GM19397 (cell line): ENCODE results near the gene DARS1.

Source experiments
- ATAC-seq: cut with Tn5 transposase; IDR thresholded peaks from one replicate; pipeline ENCODE4 v1.9.1; 2021; ENCODE audit warnings: mild to moderate bottlenecking, moderate library complexity; ENCODE audit not compliant: unreplicated experiment

Gene DARS1

DNA sequence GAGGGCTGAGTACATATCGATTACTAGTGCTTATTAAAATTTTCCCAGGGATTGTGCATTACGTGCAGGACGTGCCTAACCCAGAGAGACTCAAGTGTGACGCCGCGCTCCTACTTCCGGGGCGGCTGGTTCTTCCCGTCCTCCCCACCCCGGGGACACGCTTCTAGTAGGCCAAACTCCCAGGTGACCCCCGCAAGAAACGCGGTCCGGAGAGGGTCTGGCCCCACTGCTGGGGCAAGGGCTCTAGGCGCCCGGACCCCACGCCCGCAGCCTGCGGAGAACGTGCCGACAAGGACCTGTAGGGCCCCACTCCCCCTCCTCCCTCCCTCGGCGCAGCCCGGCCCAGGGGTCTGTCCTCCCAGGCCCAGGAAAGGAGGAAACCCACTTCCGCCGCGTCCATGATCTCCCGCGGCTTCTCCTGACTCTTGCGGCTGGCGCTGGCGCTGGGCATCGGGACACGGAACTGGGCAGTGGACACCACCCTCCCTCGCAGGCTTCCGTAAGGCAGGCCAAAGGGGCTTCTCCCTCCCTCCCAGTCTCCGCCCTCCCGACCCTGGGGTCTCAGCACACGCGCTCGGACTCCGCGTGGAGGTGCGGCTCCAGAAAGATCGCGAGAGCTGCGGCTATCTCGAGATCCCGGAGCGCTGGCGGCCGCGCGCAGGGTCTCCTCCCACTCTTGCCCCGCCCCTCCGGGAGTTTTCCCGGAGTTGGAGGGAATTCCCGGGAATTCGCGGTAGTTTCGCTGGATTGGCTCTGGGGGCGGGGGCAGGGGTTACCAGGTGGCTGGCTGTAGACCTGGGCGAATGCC, at the start of gene DARS1:
Gene DARS1, minus strand, starts transcription at position 609 of the 808 bp plus-strand sequence. Its CDS starts 158 bp downstream, at position 451.
- peak; percentile 90 for ATAC-seq

DNA sequence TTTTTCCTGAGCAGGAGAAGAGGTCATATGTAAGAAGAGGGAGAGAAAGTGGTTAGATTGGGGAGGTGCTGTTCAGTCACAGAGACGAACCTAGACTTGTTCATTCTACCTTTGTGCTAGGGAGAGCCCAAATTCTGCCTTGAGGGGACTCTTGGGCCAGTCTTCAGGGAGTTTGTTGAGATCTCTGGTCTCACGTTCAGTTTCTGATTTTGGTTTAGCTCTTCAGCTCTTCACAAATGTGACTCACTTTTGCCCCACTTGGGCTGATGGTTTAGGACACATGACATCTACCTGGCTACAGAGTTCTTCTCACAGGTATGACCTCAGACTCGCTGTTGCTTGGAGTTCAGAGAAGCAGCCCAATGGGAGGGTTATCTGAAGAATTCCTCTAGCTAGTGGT, 49.2 kb upstream of the DARS1 start:
- ATAC-seq: no peak

DNA sequence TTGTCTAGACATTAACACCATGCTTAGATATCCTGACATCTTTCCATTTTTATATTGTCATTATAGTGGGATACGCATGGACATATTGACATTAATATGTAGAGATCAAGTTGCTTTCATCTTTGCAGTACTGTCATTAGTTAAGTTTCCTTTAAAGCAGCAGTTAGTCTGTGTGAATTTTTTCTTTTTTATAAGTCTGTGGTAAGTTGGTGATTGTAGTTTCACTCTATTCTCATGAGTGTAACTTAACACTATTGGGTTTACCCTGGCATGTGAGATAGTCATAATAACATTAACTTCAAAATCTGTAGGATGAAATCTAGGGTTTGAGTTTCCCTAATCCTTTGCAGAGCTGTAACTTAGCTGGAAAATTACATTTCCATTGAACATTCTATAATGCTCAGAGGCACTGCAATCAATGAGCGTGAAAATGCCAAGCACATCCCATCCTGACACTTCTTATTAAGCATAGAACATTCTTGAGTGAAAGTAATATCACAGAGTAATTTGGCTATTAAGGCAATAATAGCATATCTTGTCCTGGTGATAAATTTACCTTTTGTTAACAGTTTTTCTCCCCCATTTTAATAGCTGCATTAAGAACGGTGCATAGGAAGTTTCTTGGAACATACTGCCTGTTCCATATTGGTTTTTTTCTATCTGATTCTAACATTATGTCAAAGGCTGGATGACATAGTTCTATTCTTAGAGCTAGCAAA, 47.5 kb upstream of the DARS1 start:
- ATAC-seq: no peak

DNA sequence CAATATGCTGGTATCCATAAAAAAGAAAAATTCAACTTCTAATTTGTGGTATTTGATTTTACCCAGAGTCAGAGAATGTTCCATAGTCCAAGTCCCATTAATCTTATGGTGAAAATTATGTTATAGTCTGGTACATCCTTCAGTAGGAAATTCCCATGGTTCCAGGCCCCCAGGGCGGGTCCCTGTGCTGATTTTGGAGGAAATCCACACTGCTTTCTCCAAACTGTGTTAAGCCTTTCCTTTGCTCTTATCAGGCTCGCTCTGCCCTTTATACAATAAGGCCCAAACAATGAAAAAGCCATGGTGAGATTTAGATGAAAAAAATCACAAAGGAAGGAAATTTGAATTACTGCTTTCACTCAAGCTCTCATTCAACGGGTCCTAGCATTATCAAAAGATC, 46.8 kb upstream of the DARS1 start:
- ATAC-seq: no peak

DNA sequence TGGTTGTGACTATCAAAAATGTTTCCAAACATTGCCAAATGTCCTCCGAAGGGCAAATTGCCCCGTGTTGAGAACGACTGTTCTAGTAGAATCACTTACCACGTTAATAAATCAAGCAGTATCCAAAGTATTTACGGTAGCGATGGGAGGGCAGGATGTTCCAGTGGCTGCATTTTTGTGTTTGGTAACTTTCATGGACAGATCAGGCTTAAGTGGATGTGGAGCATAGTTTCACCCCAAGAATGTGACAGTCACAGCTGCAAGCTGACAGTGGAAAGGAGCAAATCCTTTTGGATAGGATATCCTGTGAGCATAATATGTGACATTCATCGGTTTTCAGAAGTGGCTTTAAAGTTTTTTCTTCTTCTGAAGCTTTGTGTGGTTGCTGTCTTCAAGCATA, 46.3 kb upstream of the DARS1 start:
- no peak for ATAC-seq

DNA sequence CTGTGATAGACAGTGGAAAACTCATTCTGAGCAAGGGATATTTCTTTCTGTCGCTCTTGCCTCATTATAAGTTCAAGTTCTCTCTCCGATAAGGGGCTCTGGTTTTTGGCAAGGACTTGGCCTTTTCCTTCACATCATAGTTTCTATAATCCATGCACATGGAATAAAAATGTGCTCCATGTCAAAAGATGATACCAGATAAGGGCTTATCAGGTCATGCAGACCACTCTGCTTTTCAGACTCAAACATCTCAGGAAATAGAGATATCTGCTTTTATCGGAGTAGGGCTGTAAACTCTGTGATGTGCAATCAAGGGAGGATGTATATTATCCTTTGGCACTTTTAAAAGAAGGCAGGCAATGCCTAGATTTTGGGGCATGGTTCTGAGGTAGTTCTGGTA, 45.0 kb upstream of the DARS1 start:
- no peak for ATAC-seq

DNA sequence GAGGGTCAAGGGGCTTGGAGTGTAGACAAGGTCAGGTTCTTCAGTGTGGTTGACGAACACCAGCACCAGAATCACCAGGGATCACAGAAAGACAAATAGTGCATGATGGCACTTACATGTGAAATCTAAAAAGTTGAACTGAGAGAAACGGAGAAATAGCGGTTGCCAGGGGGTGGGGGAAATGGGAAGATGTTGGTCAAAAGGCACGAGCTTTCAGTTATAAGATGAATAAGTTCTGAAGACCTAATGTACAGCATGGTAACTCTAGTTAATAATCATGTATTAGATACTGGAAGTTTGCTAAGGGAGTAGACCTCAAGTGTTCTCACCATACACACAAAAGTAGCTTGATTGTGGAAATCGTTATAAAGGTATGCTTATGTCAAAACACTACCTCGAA, 43.7 kb upstream of the DARS1 start:
- ATAC-seq: peak; percentile 64

DNA sequence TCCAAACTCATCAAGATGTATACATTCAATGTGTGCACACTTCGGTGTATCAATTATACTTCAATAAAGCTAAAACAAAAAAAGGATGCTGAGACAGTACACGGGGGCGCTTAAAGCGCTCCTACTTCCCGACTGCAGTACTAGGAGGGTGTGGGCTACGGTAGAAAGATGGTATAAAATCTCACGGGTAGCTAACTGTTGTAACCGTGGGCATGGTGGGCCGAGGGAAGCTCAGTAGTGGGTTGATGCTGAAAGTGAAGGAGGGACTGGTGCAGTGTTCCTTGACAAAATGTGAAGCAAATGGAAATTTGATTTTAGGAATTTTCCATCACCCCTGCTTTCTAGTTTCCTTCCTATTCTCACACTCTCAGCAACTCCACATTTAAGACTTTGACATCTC, 42.6 kb upstream of the DARS1 start:
- ATAC-seq: no peak

DNA sequence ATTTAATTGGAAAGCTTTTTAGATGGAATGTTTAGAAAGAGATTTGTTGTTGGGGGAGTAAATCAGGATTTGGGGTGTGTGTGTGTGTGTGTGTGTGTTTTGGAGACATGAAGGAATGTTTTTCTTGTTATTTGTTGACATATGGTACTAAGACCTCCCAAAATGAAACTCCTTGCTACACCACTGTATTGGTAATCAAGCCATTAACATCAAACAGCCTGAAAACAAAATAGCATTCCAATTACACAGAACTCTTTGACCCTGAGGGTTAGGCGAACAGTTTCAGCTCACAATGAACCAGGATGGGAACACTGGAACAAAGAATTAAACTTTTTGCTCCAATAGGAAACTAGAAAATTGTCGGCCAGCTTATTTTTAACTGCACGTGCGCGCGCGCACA, 41.7 kb upstream of the DARS1 start:
- no peak for ATAC-seq

DNA sequence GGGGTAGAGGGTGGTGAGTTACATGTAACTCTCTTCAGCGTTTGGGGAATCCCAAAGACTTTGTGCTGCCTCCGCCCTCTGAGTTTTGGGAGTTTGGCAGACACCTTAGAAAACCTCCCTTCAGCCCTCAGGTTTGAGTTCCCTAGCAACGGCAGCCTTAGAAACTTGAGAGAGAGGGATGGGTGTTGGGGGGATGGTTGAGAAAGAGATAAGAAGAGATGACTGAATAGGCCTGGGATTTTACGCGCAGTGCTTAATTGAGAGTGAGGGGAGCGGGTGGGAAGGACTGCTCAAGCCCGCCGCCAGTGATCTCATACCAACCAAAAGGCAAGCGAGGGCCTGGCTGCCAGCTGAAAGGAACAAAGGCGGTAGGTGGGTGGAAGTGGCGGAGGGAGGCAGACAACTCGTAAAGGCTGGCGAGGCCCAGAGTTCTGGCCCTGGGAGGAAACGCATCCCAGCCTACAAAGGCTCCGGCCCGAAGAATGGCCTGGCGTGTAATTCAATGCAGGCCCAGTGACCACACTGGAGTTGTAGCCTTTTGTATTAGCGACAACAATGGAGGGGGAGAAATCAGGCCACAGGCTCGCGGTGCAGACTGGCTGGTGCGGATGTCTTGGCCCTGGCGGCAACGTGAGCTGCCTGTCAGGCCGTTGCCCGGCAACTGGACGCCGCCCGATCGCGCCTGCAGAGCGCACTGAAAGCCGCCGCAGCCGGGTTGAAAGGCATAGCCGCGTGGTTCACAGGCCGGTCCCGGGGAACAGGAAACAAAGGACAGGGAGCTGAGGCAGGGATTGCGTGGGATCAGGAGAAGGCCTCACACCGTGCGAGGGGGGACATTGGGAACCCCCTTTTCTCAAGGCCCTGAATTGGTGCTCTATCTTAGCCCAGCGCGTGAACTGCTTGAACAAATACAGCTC, 39.9 kb upstream of the DARS1 start:
- ATAC-seq: no peak

DNA sequence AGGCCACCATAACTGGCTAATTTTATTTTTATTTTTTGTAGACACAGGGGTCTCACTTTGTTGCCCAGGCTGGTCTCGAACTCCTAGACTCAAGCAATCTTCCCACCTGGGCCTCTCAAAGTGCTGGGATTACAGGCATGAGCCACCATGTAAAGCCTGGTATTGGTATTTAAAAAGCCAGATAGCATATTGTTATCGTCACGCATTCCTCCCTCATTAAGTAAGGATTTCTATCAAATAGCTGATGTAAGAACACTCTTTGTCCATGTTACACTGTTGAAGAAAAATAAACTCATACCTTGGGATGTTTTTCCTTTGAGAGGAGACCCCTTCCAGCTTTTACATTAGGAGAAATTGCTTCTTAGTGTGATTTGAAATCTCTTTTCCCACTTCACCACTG, 39.2 kb upstream of the DARS1 start:
- ATAC-seq: no peak

DNA sequence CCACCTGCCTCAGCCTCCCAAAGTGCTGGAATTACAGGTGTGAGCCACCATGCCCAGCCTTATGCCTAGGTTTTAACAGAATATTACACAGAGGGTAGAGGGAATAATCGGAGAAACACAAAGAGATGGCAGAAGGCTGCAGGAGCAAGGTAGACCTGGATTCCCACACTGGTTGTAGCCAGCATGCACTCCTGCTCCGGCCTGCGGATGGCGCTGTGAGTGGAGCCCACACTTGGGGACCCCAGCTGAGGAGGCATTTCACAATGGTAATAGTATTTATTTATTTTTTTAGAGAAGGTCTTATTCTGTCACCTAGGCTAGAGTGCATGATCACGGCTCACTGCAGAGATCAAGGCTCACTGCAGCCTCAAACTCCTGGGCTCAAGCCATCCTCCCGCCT, 38.8 kb upstream of the DARS1 start:
- ATAC-seq: no peak

DNA sequence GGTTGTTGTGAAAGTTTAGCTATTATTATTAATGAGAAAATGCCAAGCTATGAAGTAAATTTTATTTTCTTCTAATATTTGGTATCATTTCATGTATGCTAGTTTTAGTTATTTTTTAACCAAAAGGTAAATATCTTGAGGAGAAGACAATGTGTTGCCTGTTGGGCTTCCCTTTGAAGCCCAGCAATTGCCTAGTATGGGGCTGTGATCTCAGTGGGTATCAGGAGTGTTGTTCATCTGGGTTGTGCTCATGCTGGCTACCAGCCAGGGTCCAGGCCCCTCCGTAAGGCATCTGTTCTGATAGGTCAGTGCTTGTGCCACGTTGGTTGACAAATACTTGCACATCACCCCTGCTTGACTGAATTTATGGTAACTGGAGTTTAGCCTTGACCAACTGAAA, 38.0 kb upstream of the DARS1 start:
- no peak for ATAC-seq

DNA sequence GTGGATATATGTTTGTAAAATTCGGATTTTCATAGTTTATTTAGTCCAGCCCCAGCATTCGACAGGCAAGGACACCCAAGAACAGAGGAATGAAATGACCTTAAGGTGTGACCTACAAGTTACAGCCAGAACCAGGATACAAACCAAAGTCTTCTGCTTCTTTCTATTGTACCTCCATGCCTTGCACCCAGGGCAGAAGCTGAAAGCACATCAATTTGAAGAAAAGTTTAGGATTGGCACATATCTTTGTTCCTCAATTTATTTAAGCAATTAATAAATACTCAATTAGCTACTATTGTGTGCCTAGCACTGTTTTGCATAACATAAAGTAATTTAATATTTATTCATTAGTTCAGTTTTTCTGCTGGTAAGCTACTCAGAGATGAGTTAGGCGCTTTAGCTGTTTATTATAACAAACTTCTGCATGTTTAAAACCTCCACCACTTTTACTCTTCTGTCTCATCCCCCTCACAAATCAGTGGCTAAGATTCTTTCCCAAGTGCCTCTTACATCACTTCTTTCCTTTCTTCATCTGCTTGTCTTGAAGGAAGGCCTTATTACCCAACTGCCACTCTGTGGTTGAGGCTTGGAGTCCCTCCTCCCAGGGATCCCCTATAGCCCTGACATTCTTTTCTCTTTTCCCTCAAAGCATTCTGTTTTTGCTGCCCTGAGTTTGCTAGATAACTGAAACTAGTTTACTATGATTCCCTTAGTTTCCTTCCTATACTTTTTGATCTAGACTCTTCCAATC, 37.1 kb upstream of the DARS1 start:
- ATAC-seq: no peak

DNA sequence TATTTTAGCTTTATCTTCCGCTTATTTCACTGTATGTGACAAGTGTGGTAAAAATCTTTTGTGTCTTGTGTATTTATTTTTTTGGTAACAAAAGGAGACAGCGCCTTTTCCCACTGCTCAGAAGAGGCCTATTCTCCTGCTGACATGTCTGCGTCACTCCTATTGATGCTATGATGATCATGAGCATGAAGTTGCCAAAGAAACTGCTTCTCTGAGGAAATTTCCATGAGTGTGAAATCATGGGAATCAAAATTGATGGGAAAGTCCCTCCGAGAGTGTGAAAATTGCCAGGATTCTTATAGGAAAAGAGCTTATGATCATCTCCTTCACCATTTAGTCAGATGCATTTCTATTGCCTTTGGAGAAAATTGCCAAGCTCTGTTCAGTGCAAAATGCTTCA, 36.5 kb upstream of the DARS1 start:
- no peak for ATAC-seq

DNA sequence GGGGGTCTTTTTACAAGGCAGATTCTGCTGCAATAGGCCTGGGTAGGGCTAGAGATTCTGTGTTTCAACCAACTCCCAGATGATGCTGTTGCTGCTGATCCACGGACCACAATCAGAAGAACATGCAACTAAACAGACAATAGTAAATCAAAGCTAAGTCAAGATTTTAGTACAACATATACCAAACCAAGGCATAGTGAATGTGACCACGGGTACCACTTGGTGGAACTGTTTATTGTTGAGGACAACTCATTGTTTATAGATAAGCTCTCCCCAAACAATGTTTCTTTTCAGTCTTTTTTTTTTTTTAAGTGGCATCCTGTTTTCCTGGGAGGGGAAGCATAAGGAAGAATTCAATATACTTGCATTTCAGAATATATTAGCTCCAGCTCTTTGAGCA, 36.0 kb upstream of the DARS1 start:
- no peak for ATAC-seq

DNA sequence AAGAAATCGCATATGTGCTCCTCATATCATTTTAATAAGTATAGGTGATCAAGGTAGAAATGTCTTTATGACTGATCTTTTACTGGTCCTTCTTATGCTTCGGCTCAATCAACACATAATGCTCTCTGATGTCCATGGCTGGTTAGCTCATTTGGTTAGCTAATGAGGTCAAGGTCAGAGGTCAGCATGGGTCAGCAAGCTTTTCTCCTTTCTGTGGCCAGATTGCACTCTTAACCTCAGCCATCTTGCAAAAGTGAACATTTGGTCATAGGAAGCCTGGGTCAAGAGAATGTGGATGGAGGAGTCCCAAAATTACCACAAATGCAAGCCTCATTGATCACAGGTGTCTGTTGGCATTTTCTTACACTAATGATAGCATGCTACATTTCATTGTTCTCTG, 35.4 kb upstream of the DARS1 start:
- no peak for ATAC-seq

DNA sequence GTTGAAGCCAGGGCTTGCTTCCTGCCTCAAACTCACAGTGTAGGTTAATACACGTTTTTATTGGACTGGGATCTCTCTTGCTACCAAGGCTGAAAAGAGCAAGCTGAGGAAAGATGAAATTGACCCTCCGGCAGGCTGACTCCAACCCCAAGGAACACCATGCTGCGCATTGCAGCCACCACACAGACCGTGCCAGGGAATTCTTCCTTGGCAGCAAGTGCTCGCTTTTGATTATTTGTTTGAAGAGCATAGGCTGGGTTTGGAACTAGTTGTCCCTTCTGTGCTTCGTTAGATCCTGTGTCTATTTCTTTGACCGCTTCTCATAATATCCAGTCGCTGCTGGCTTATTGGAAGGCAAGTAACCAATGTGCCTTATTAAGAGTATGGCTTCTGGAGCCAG, 34.4 kb upstream of the DARS1 start:
- peak; percentile 5 for ATAC-seq

DNA sequence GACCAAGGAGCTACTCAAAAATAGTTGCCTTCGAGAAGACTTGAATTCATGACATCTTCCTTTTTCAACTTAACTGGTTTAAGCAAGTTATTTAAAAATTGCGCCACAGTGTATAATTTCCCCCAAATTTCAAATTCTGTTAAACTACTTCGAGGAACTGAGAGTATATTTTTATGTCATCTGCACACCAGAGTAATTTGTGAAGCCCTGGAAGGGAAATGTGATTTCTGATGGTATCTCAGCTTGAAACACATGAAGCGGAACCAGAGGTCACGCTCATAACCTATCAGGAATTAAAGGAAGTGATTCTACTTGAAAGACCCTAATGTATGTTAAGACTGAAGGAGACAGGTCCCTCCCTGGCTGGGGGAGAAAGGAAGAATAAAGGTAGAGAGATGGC, 33.9 kb upstream of the DARS1 start:
- peak; percentile 51 for ATAC-seq

DNA sequence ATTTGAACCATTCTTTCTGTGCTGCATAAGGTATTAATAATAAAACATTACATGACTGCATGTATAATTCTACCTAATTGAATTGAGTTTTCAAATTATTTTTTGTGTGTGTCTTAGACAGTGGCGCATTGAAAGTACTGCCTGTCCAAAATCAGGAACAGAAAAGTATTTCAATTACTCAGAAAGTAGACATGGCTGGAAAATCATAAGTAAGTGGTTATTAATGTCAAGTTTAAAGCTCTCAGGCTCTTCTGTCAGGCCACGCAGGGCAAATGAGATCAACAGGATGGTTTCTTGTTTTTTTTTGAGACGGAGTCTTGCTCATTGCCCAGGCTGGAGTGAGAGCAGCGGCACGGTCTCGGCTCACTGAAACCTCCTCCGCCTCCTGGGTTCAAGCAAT, 32.4 kb upstream of the DARS1 start:
- ATAC-seq: no peak

DNA sequence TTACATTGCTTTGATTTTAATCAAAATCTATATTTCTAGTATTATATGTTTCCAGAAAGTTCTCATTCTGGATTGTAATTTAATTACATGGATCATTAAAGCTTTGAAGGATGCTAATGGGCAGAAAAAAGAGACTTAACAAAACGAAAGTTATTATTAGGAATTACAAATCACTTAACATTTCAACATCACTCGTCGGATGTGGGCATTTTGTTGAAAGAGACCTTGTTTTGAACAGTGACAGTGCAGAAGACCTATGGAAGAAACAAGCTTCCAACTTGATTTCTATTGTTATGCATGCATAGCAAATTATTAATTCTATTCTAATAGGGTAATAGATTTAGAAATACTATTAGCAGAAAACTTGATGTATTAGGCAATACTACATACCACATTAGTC, 31.4 kb upstream of the DARS1 start:
- ATAC-seq: no peak
